Measurements from ENCODE around the gene PDZD2.
"Not testable (repeated sequence)": the region's sequence is repeated elsewhere in the genome, so short reads cannot be mapped to it uniquely, and the experiment has no call there.

The PDZD2 gene

GRCh38 chr5:31639481-31640411 lies 815 bp downstream of the PDZD2 start:
- no peak for DNase-seq

GRCh38 chr5:31640573-31640972 lies 1.6 kb downstream of the PDZD2 start:
- DNase-seq: no peak

GRCh38 chr5:31641059-31641458 lies 2.1 kb downstream of the PDZD2 start:
- DNase-seq: no peak

DNA sequence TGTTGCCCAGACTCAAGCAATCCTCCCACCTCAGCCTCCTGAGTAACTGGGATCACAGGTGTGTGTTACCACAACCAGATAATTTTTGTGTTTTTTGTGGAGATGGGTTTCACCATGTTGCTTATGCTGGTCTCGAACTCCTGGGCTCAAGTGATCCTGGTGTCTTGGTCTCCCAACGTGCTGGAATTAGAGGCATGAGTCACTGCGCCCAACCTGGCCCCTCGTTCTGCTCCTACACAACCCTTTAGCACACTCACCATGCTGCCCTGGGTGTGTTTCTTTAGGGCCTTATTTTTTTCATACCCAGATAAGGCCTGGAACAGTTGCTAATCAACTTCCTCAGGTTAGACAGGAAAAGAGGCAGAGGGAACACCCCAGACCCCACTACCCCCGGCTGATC lies 2.6 kb downstream of the PDZD2 start:
- no peak for DNase-seq

DNA sequence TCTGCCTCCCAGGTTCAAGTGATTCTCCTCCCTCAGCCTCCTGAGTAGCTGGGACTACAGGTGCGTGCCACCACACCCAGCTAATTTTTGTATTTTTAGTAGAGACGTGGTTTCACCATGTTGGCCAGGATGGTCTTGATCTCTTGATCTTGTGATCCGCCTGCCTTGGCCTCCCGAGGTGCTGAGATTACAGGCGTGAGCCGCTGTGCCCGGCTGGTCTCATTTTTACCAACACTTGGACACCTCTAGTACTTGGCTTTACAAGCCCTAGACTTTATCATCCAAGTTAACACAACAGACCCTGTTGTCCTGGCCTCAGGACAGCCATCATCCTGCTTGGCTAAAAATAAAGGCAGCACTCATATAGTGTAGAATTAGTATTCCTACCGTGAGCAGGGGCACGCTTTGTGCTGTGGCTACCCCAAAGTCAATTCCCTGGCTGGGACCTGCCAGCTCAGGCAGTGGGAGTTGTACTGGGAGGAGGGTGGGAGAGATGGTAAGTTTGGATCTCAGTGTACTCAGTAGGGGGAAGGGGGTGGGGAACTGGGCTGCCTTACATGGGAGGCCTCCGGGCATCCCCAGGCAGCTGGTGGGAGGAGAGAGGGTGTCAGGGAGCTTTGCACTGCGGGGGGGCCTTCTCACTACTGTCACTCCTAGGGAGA lies 6.6 kb downstream of the PDZD2 start:
- DNase-seq: no peak

- DNase-seq: no peak
Measured at GRCh38 chr5:31648326-31648725, 9.4 kb downstream of the PDZD2 start.

- no peak for DNase-seq
Measured at GRCh38 chr5:31651241-31651640, 12.3 kb downstream of the PDZD2 start.

GRCh38 chr5:31655491-31655890 lies 16.6 kb downstream of the PDZD2 start:
- DNase-seq: no peak

- DNase-seq: no peak
Measured at GRCh38 chr5:31656806-31657205, 17.9 kb downstream of the PDZD2 start.

DNA sequence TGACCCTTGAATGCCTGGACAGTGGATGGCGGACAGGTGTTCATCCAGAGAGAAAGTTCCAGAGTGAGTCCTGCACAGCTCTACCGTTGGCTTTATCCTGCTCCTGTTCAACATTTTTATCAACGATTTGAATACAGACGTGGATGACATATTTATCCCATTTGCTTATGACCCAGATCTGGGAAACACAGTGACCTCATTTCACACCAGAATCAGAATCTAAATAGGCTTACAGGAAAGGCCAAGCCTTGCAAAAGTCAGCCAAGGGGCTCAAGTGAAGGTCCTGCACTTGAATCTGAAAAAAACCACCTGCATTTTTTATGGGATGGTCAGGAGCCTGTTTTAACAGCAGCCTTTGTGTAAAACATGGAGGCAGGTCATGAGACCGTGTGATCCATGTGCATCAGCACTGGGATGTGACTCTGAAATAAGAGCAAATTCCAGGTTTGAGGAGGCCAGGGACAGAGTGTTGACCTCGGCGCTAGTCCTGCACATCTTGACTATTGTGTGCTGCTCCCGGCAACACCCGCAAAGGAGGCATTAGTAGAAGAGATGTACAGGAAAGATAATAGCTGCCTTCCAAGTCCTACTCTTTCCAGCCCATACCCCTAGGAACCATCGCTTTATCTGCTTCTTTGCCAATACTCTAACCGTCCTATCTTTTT lies 18.5 kb downstream of the PDZD2 start:
- DNase-seq: no peak

- DNase-seq: no peak
Measured at GRCh38 chr5:31661257-31661656, 22.3 kb downstream of the PDZD2 start.

DNA sequence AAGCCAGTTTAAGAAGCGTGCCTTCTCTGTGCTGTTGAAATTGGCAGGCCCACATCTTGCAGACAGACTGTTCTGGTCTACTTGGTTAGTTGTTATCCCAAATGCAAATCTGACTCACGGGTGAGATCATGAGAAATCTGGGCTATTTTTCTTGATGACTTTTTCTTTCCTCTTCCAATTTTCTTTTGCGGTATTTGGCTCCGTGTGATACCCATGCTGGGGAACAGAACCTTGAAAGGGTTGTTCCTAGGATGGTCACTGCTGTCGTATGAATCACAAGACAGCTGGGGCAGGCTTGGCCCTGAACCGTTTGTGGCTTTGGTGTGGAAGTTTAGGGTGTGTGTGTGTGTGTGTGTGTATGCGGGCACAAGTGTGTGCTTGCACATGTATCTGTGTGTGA lies 24.6 kb downstream of the PDZD2 start:
- no peak for DNase-seq

- no peak for DNase-seq
Measured at GRCh38 chr5:31664566-31664965, 25.6 kb downstream of the PDZD2 start.

GRCh38 chr5:31671339-31671741 lies 32.4 kb downstream of the PDZD2 start:
- no peak for DNase-seq

- no peak for DNase-seq
Measured at GRCh38 chr5:31674371-31674951, 35.5 kb downstream of the PDZD2 start.

- no peak for DNase-seq
Measured at GRCh38 chr5:31675472-31675871, 36.5 kb downstream of the PDZD2 start.

GRCh38 chr5:31678180-31678579 lies 39.2 kb downstream of the PDZD2 start:
- DNase-seq: no peak

- no peak for DNase-seq
Measured at GRCh38 chr5:31680528-31680927, 41.6 kb downstream of the PDZD2 start.

DNA sequence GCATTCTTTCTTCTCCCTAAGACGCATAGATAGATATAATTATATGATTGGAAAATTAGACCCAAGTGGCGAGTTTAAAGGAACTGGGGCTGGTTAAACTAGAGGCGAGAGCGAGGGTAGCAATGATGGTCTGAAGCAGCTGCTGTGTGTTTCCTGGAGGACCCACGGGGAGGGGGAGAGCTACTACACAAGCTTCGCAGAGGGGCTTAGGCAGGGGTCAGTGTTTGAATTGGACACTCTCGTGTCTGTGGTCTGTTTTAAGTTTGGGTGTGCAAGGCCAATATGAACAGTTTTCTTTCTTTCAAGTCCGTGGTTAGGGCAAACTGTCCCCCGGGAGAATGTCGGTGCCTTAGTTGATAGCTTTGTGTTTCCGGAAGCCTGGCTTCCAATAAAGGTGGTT lies 43.1 kb downstream of the PDZD2 start:
- DNase-seq: no peak

DNA sequence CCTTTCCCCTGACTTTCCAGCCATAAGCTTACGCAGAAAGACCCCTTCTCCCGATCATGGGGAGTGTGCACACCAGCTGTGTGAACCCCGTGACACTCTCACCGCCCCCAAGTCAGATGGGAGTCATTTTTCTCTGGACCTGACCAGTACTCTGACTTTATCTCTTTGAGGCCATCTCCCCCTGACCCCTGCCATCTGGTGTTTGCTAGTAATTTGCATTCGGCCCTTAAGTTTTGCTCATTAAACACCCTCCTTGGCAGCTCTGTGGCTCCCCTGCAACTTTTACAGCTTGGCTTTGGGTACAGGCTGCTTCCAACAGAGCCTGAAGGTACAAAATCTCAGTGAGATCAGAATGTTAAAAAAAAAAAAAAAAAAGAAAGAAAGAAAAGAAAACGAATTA lies 43.9 kb downstream of the PDZD2 start:
- DNase-seq: no peak

DNA sequence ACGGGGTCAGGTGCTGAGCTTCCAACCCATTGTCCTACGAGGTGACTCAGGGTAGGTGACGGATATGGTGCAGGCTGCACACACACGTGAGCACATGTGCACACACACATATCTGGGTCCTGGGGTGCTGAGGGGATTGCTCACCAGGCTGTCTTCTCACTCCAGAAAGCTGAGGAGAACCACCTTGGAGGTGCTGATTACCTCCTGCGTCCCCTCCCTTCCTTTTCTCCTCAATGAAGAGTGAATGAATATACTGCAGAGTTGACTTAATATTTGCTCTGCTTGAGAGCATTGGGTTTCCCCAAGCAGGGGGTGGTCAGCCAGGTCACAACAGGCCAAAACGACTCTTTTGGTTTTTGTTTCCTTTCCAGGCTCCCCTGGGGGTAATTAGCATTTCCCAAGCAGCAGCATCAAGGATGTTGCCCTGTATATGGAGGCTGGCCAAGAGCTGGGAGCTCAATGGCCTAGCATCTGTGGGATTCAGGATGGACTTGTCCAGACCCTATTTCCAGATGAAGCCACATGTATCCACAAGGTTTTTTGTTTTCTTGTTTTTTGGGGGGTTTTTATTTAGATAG lies 49.7 kb downstream of the PDZD2 start:
- no peak for DNase-seq

DNA sequence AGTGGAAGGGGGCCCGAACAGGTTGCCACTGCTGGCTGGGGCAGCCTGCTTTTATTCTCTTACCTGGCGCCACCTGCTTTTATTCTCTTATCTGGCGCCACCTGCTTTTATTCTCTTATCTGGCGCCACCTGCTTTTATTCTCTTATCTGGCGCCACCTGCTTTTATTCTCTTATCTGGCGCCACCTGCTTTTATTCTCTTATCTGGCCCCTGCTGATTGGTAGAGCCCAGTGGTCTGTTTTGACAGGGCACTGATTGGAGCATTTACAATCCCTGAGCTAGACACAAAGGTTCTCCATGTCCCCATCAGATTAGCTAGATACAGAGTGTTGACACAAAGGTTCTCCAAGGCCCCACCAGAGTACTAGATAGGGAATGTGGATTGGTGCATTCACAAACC lies 52.5 kb downstream of the PDZD2 start:
- DNase-seq: not testable (repeated sequence)
